ENCODE measurements around the gene PIK3R6. TPM values are rescaled to one million over a fixed set of nuclear protein-coding genes. Genes with fewer than 3 reads are reported as not detected.

PIK3R6 gene
- total and polyA plus RNA-seq, 10 of the 15 experiments (the other 5 are each of a cell fraction or from before 2014, with no cell fraction given), result 6.7 to 146 (median 68.2) TPM

GRCh38 chr17:8857919-8858318, 9.6 kb downstream of the PIK3R6 start (continued):
- TF ChIP-seq SIN3A (IDR thresholded peaks at IDR 0.05; ENCODE audit: low read depth, low read length) (no peak), CHD2 (IDR thresholded peaks at IDR 0.05; ENCODE audit: borderline replicate concordance, low read depth, low read length) (peak; percentile 91), POLR2AphosphoS2 (IDR thresholded peaks at IDR 0.05; ENCODE audit: low read depth, low read length) (peak; percentile 49), ZBTB11 (CRISPR knock-in tag; IDR thresholded peaks at IDR 0.05) (no peak), RAD21 (IDR thresholded peaks at IDR 0.05; ENCODE audit: insufficient read depth, low read depth, low read length) (peak; percentile 12; the same call in 1 of the 2 replicates), GATAD2B (conservative IDR thresholded peaks at IDR 0.05; ENCODE audit: low read depth) (no peak; the same call in 1 of the 2 replicates), E4F1 (IDR thresholded peaks at IDR 0.05; ENCODE audit: borderline replicate concordance, partially characterized antibody) (peak; percentile 7), TCF7 (IDR thresholded peaks at IDR 0.05; ENCODE audit: borderline replicate concordance) (peak; percentile 75), ZNF274 (IDR thresholded peaks at IDR 0.05; ENCODE audit: insufficient read depth, insufficient read length) (no peak), YY1 (IDR thresholded peaks at IDR 0.05; ENCODE audit: low read depth, low read length) (peak; percentile 27; the same call in 1 of the 2 replicates), BHLHE40 (IDR thresholded peaks at IDR 0.05; ENCODE audit: borderline replicate concordance in 1 of 2, low read depth in 2 of 2, low read length in 1 of 2) (peak; percentile 92 to 93), CHD4 (IDR thresholded peaks at IDR 0.05) (no peak), IRF4 (IDR thresholded peaks at IDR 0.05; ENCODE audit: low read depth, low read length) (peak; percentile 82), NBN (IDR thresholded peaks at IDR 0.05) (peak; percentile 92), SRF (IDR thresholded peaks at IDR 0.05; ENCODE audit: low read depth in 2 of 2, low read length in 2 of 2) (peak in 1 of 2 experiments; percentile 41; a peak in 1 of 4 replicates), ZBED1 (IDR thresholded peaks at IDR 0.05; ENCODE audit: borderline replicate concordance) (peak; percentile 93), SKIL (IDR thresholded peaks at IDR 0.05; ENCODE audit: low read depth, poor library complexity, severe bottlenecking) (peak; percentile 90), ZNF384 (IDR thresholded peaks at IDR 0.05; ENCODE audit: borderline replicate concordance, low read depth, low read length) (no peak)
- TF ChIP-seq, protein P1, sequence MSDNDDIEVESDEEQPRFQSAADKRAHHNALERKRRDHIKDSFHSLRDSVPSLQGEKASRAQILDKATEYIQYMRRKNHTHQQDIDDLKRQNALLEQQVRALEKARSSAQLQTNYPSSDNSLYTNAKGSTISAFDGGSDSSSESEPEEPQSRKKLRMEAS (IDR thresholded peaks at IDR 0.05; ENCODE audit: low read depth, low read length), result no peak
- TF ChIP-seq, protein P2, sequence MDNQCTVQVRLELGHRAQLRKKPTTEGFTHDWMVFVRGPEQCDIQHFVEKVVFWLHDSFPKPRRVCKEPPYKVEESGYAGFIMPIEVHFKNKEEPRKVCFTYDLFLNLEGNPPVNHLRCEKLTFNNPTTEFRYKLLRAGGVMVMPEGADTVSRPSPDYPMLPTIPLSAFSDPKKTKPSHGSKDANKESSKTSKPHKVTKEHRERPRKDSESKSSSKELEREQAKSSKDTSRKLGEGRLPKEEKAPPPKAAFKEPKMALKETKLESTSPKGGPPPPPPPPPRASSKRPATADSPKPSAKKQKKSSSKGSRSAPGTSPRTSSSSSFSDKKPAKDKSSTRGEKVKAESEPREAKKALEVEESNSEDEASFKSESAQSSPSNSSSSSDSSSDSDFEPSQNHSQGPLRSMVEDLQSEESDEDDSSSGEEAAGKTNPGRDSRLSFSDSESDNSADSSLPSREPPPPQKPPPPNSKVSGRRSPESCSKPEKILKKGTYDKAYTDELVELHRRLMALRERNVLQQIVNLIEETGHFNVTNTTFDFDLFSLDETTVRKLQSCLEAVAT (IDR thresholded peaks at IDR 0.05), result peak; percentile 88

Measured in GM12878 (cell line).